Upper lobe of left lung (tissue), 4 donors: ENCODE results near the gene EDC4.

Experiments used
- POLR2A ChIP-seq, 4 donors: fragments of 450-650 bp; IDR thresholded peaks; one replicate each; pipeline ENCODE4 v1.5.1; 2016 to 2017; ENCODE audit warnings: antibody characterized with exemption in 4 of 4, mild to moderate bottlenecking in 2 of 4
- POLR2AphosphoS5 ChIP-seq, 2 donors: sonication (generic); formaldehyde crosslinking; IDR thresholded peaks; one replicate each; pipeline ENCODE4 v1.5.1; 2017; ENCODE audit warnings: antibody characterized with exemption in 2 of 2
- TF ChIP-seq, protein P1 (sequence below), 6 experiments: fragments of 450-650 bp in 4 of 6; fragments of 200-600 bp in 2 of 6; sonication (generic) in 2 of 6; IDR thresholded peaks; one replicate each; pipeline ENCODE4 v1.5.1; 2016 to 2019; ENCODE audit warnings: antibody characterized with exemption in 6 of 6

DNA sequence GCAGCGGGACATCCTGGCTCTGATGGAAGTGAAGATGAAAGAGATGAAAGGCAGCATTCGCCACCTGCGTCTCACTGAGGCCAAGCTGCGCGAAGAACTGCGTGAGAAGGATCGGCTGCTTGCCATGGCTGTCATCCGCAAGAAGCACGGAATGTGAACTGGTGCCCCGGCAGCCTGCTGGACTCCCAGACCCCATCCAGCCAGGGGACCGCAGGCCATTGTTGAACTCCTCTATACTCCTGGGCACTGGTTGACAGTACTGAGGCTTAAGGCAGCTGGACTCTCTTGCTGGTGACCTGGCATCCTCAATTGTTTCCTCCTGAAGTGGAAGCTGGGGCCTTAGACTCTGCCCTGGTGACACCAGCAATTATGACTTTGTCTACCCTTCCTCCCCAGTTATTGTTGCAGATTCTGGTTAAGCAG, 29.5 kb upstream of the EDC4 start:
- TF ChIP-seq, protein P1, sequence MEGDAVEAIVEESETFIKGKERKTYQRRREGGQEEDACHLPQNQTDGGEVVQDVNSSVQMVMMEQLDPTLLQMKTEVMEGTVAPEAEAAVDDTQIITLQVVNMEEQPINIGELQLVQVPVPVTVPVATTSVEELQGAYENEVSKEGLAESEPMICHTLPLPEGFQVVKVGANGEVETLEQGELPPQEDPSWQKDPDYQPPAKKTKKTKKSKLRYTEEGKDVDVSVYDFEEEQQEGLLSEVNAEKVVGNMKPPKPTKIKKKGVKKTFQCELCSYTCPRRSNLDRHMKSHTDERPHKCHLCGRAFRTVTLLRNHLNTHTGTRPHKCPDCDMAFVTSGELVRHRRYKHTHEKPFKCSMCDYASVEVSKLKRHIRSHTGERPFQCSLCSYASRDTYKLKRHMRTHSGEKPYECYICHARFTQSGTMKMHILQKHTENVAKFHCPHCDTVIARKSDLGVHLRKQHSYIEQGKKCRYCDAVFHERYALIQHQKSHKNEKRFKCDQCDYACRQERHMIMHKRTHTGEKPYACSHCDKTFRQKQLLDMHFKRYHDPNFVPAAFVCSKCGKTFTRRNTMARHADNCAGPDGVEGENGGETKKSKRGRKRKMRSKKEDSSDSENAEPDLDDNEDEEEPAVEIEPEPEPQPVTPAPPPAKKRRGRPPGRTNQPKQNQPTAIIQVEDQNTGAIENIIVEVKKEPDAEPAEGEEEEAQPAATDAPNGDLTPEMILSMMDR (IDR thresholded peaks at IDR 0.05), result peak in 1 of 6 experiments; percentile 2
- TF ChIP-seq POLR2A (IDR thresholded peaks at IDR 0.05), result no peak
- TF ChIP-seq POLR2AphosphoS5 (IDR thresholded peaks at IDR 0.05), result no peak
